Neural progenitor cell (in vitro differentiated cells): Measurements from ENCODE around the gene VWF.

Source experiments
- CTCF ChIP-seq: fragments of 200-600 bp; sonication (generic); IDR thresholded peaks from 2 replicates; pipeline ENCODE4 v1.5.1; 2017; ENCODE audit warnings: antibody characterized with exemption, mild to moderate bottlenecking
- EZH2phosphoT487 ChIP-seq: fragments of 200-600 bp; sonication (generic); IDR thresholded peaks from 2 replicates; pipeline ENCODE4 v1.6.1; 2017; ENCODE audit warnings: antibody characterized with exemption

- no peak for TF ChIP-seq CTCF
- TF ChIP-seq EZH2phosphoT487 = no peak
Observed at GRCh38 chr12:6085841-6086240, 38.6 kb downstream of the VWF start.
